ENCODE results near the gene HOXA10. TPM values are rescaled to one million over a fixed set of nuclear protein-coding genes. Genes with fewer than 3 reads are reported as not detected.

HOXA10 gene
- total and polyA plus RNA-seq, 8 donors, result 0.18 to 337 (median 0.92) TPM; not detected in 5

- Histone ChIP-seq H3K9me3 (peaks cover 0 to 2% (median 0%) of the 10 kb centered on the region in 4 donors), H3K27me3 (peaks cover 14 to 100% (median 91%) of the 10 kb centered on the region in 3 donors), H3K27ac (peak overlapping the region in 1 of 5 donors; percentile 99), H3K4me1 (peaks cover 7 to 56% (median 50%) of the 10 kb centered on the region in 4 donors), H3K36me3 (no peaks in the 10 kb centered on the region), H3K4me3 (peak overlapping the region in 2 of 4 donors; percentile 61 to 67)
- intact Hi-C loops (cut with DNase I; ENCODE audit: low total_unique reads), result loop anchor here (5.0 kb wide), 2 partner anchors 477 to 792 kb away; no protein-coding TSS in a partner anchor
- DNase-seq, result no peak
- WGBS, 5 donors, result 50 to 59% (median 57%) methylated on average over 26 to 27 of the region's 27 CpGs
- TF ChIP-seq EP300 (IDR thresholded peaks at IDR 0.05) (no peak), POLR2AphosphoS5 (IDR thresholded peaks at IDR 0.05) (no peak), POLR2A (IDR thresholded peaks at IDR 0.05) (no peak), CTCF (IDR thresholded peaks at IDR 0.05) (no peak)
Measured at GRCh38 chr7:27159266-27160144, 14.6 kb downstream of the HOXA10 start.

- Histone ChIP-seq H3K9me3 (no peaks in the 10 kb centered on the region), H3K27ac (peak overlapping the region in 1 of 5 donors; percentile 99), H3K4me3 (peak overlapping the region in 1 of 4 donors; percentile 9), H3K27me3 (peaks cover 8 to 100% (median 89%) of the 10 kb centered on the region in 3 donors), H3K4me1 (peaks cover 7 to 59% (median 48%) of the 10 kb centered on the region in 4 donors), H3K36me3 (no peaks in the 10 kb centered on the region)
- 19 to 45% (median 30%) methylated on average over 35 of the region's 35 CpGs for WGBS, 5 donors
- no peak for DNase-seq
- intact Hi-C loops (cut with DNase I; ENCODE audit: low total_unique reads), result no loop called here
- no peak for TF ChIP-seq POLR2AphosphoS5 (IDR thresholded peaks at IDR 0.05)
- no peak for TF ChIP-seq EP300 (IDR thresholded peaks at IDR 0.05)
- no peak for TF ChIP-seq CTCF (IDR thresholded peaks at IDR 0.05)
- TF ChIP-seq POLR2A (IDR thresholded peaks at IDR 0.05), result no peak
Measured at GRCh38 chr7:27158436-27159265, 15.5 kb downstream of the HOXA10 start.

GRCh38 chr7:27157702-27158431 is 16.3 kb downstream of the HOXA10 start:
- Histone ChIP-seq H3K9me3 (no peaks in the 10 kb centered on the region), H3K27me3 (peaks cover 8 to 100% (median 91%) of the 10 kb centered on the region in 3 donors), H3K36me3 (no peaks in the 10 kb centered on the region), H3K4me3 (no peak overlapping the region), H3K4me1 (peaks cover 8 to 65% (median 48%) of the 10 kb centered on the region in 4 donors), H3K27ac (peak overlapping the region in 1 of 5 donors; percentile 99)
- intact Hi-C loops (cut with DNase I; ENCODE audit: low total_unique reads), result no loop called here
- WGBS, 5 donors, result 13 to 33% (median 24%) methylated on average over 30 of the region's 30 CpGs
- TF ChIP-seq CTCF (IDR thresholded peaks at IDR 0.05), result no peak
- no peak for TF ChIP-seq EP300 (IDR thresholded peaks at IDR 0.05)
- TF ChIP-seq POLR2AphosphoS5 (IDR thresholded peaks at IDR 0.05), result no peak
- TF ChIP-seq POLR2A (IDR thresholded peaks at IDR 0.05), result no peak
- peak in 1 of 2 donors; percentile 11 for DNase-seq

All from stomach (tissue), 9 donors.